WERI-Rb-1 (cell line): ENCODE data around the gene PNMA8C.

Experiments
- DNase-seq: peaks from one replicate; pipeline ENCODE4 v3.0.0-alpha.2; 2020
- H3K27ac ChIP-seq: fragments of 250-450 bp; sonication (Bioruptor Pico); 2 replicates; pipeline ENCODE4 v1.5.1; 2020; ENCODE audit warnings: mild to moderate bottlenecking, moderate library complexity
- H3K27me3 ChIP-seq: fragments of 250-450 bp; sonication (Bioruptor Pico); 2 replicates; pipeline ENCODE4 v1.5.1; 2021; ENCODE audit warnings: mild to moderate bottlenecking, low read depth, moderate library complexity; ENCODE audit not compliant: insufficient read depth, severe bottlenecking
- H3K36me3 ChIP-seq: fragments of 250-450 bp; sonication (Bioruptor Pico); 2 replicates; pipeline ENCODE4 v1.5.1; 2020; ENCODE audit warnings: mild to moderate bottlenecking, moderate library complexity
- H3K4me3 ChIP-seq: 2 replicates; pipeline ENCODE4 v1.5.1; 2011; ENCODE audit warnings: low read depth, mild to moderate bottlenecking, control low read depth, low read length
- H3K9me3 ChIP-seq: fragments of 250-450 bp; sonication (Bioruptor Pico); 2 replicates; pipeline ENCODE4 v1.5.1; 2021; ENCODE audit warnings: mild to moderate bottlenecking, moderate library complexity; ENCODE audit not compliant: severe bottlenecking
- TF ChIP-seq, protein P1 (sequence below): IDR thresholded peaks from 2 replicates; pipeline ENCODE4 v1.5.1; 2011; ENCODE audit warnings: low read depth, mild to moderate bottlenecking, control low read depth, inconsistent platforms, low read length

Gene PNMA8C

DNA sequence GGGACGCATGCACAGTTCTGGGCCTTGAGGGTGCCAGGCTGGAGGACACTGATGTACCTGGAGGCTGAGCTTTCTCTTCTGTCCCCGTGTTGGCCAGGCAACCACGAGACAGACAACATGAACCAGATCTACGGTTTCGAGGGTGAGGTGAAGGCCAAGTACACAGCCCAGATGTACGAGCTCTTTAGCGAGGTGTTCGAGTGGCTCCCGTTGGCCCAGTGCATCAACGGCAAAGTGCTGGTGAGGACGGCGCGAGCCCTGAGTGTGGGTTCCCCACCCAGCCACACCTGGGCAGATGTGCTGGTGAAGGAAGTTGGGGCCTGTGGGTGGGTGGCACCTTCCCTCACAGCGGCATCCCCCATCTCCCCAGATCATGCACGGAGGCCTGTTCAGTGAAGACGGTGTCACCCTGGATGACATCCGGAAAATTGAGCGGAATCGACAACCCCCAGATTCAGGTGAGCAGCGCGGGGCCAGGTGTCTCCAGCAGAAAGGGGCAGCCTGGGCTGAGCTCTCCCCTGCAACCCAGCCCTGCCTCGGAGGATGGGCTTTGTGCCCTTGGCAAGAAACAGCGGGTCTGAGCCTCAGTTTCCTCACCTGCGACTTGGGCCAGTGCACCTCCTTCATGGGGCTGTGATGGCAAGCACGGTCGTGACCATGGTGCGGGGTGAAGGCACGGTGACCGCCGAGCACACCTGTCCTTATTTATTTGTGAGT, 41.6 kb downstream of the PNMA8C start:
- TF ChIP-seq, protein P1, sequence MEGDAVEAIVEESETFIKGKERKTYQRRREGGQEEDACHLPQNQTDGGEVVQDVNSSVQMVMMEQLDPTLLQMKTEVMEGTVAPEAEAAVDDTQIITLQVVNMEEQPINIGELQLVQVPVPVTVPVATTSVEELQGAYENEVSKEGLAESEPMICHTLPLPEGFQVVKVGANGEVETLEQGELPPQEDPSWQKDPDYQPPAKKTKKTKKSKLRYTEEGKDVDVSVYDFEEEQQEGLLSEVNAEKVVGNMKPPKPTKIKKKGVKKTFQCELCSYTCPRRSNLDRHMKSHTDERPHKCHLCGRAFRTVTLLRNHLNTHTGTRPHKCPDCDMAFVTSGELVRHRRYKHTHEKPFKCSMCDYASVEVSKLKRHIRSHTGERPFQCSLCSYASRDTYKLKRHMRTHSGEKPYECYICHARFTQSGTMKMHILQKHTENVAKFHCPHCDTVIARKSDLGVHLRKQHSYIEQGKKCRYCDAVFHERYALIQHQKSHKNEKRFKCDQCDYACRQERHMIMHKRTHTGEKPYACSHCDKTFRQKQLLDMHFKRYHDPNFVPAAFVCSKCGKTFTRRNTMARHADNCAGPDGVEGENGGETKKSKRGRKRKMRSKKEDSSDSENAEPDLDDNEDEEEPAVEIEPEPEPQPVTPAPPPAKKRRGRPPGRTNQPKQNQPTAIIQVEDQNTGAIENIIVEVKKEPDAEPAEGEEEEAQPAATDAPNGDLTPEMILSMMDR, result no peak
- Histone ChIP-seq H3K4me3 (no peak overlapping the region), H3K36me3 (peaks cover 94% of the 10 kb centered on the region), H3K27me3 (no peaks in the 10 kb centered on the region), H3K9me3 (no peaks in the 10 kb centered on the region), H3K27ac (no peak overlapping the region)
- DNase-seq, result no peak

DNA sequence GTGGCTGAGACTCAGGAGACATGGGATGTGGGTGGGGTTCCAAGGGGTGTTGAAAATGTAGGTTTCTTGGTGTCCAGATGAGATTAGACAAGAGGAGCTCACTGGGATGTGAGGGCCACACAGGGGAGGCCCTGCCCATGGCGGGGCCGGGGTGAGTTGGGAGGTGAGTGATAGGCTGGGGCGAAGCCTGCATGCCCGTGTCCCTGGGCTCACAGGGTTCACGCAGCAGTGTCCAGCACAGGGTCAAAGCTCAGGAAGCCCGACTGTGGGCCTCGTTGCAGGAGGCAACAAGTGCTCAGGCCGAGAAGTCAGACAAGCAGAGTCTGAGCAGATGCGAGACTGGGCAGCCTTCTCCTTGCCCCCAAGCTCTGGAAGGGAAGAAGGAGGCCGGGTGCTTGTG, 42.6 kb downstream of the PNMA8C start:
- H3K36me3 ChIP-seq, result peaks cover 94% of the 10 kb centered on the region
- no peaks in the 10 kb centered on the region for H3K27me3 ChIP-seq
- no peak overlapping the region for H3K4me3 ChIP-seq
- TF ChIP-seq, protein P1, result no peak
- DNase-seq, result no peak
- no peaks in the 10 kb centered on the region for H3K9me3 ChIP-seq
- no peak overlapping the region; the same call in 1 of the 2 replicates for H3K27ac ChIP-seq

GRCh38 chr19:46385636-46386035, 43.1 kb downstream of the PNMA8C start:
- peak overlapping the region; percentile 89 for H3K27ac ChIP-seq
- no peak overlapping the region for H3K4me3 ChIP-seq
- no peak for DNase-seq
- no peaks in the 10 kb centered on the region for H3K27me3 ChIP-seq
- H3K9me3 ChIP-seq, result no peaks in the 10 kb centered on the region
- TF ChIP-seq, protein P1, result no peak
- H3K36me3 ChIP-seq, result peaks cover 94% of the 10 kb centered on the region

GRCh38 chr19:46384396-46384795, 44.3 kb downstream of the PNMA8C start:
- H3K36me3 ChIP-seq, result peaks cover 88% of the 10 kb centered on the region
- peak; percentile 92 for DNase-seq

DNA sequence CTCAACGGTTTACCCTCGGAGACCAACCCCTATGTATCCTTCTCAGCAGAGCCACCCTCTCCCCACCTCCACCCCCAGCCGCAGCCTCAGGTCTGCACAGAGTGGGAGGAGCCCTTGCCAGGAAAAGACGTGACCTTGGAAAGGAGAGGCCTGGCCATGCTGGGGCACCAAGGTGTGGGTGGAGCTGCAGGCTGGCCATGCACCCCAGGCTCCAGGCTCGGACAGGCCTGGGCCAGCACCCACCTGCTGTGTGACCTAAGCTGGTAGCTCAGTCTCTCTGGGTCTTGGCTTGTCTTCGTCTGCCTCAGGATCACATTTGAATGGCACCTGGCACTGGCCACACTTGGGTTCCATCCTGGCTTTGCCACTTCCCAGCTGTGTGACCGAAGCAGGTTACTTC, 44.9 kb downstream of the PNMA8C start:
- Histone ChIP-seq H3K27me3 (no peaks in the 10 kb centered on the region), H3K27ac (peak overlapping the region; percentile 89), H3K9me3 (no peaks in the 10 kb centered on the region), H3K36me3 (peaks cover 88% of the 10 kb centered on the region), H3K4me3 (no peak overlapping the region)
- no peak for DNase-seq
- TF ChIP-seq, protein P1, result no peak

More at GRCh38 chr19:46384396-46384795, 44.3 kb downstream of the PNMA8C start:
- no peaks in the 10 kb centered on the region for H3K27me3 ChIP-seq
- H3K9me3 ChIP-seq, result no peaks in the 10 kb centered on the region
- no peak overlapping the region for H3K4me3 ChIP-seq
- peak overlapping the region; percentile 89 for H3K27ac ChIP-seq
- TF ChIP-seq, protein P1, result no peak
